Esophagus muscularis mucosa (tissue), 4 donors: ENCODE measurements around the gene TAS1R3.

ENCODE experiments used
- EP300 ChIP-seq: sonication (generic); formaldehyde crosslinking; IDR thresholded peaks from one replicate; pipeline ENCODE4 v1.6.1; 2017; ENCODE audit warnings: antibody characterized with exemption
- POLR2A ChIP-seq: fragments of 450-650 bp; IDR thresholded peaks from one replicate; pipeline ENCODE4 v1.6.1; 2017; ENCODE audit warnings: antibody characterized with exemption, moderate library complexity, mild to moderate bottlenecking, low read depth
- POLR2AphosphoS5 ChIP-seq, 2 donors: sonication (generic); formaldehyde crosslinking; IDR thresholded peaks; one replicate each; pipeline ENCODE4 v1.6.1; 2017; ENCODE audit warnings: antibody characterized with exemption in 2 of 2
- TF ChIP-seq, protein P1 (sequence below), 3 experiments: fragments of 200-600 bp in 2 of 3; fragments of 450-650 bp in 1 of 3; sonication (generic) in 2 of 3; IDR thresholded peaks; one replicate each; pipeline ENCODE4 v1.5.1; 2017 to 2019; ENCODE audit warnings: antibody characterized with exemption in 3 of 3, mild to moderate bottlenecking in 2 of 3, moderate library complexity in 1 of 3

DNA sequence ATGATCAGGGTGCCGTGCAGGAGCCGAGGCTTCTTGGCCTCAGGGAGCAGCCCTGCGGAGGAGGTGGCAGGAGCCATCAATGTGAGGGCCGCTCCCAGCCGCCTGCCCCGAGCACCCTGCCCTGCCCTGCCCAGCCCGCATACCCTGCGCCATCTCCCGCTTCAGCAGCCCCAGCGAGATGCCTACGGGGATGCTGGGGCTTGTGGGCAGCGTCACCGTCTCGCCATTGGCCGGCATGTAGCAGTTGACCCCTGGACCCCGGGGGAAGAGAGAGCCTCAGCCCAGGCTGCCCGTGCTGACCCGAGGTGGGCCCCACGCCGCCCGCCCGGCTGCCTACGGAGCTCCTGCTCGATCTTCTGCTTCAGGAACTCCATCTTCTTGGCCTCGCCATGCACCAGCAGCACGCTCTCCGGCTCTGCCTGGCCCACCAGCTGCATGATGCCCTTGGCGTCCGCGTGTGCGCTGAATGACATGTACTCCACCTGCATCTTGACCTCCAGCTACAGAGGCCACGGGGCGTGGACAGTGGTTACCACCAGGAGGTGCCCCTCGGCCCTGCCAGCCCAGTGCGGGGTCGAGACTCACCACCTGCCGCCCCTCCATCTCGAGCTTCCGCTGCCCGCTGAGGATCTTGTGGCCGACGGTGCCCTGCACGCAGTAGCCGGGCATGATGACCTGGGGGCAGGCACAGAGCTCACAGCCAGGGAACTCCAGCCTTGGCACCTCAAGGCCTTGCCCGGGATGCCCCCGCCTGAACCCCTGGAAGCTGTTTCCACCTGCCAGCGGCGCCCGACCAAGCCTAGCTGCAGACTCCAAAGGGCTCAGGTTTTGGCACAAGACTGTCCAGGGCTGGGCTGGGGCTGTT lies 18.4 kb upstream of the TAS1R3 start:
- TF ChIP-seq, protein P1, sequence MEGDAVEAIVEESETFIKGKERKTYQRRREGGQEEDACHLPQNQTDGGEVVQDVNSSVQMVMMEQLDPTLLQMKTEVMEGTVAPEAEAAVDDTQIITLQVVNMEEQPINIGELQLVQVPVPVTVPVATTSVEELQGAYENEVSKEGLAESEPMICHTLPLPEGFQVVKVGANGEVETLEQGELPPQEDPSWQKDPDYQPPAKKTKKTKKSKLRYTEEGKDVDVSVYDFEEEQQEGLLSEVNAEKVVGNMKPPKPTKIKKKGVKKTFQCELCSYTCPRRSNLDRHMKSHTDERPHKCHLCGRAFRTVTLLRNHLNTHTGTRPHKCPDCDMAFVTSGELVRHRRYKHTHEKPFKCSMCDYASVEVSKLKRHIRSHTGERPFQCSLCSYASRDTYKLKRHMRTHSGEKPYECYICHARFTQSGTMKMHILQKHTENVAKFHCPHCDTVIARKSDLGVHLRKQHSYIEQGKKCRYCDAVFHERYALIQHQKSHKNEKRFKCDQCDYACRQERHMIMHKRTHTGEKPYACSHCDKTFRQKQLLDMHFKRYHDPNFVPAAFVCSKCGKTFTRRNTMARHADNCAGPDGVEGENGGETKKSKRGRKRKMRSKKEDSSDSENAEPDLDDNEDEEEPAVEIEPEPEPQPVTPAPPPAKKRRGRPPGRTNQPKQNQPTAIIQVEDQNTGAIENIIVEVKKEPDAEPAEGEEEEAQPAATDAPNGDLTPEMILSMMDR (IDR thresholded peaks at IDR 0.05): no peak
- TF ChIP-seq POLR2A: no peak
- TF ChIP-seq POLR2AphosphoS5 (IDR thresholded peaks at IDR 0.05): no peak
- no peak for TF ChIP-seq EP300
